ENCODE results near the gene UBE2M. TPM values are rescaled to one million over a fixed set of nuclear protein-coding genes. Genes with fewer than 3 reads are reported as not detected.

Gene UBE2M
- polyA plus RNA-seq, 1 donor from 2014 or later: 138 TPM

DNA sequence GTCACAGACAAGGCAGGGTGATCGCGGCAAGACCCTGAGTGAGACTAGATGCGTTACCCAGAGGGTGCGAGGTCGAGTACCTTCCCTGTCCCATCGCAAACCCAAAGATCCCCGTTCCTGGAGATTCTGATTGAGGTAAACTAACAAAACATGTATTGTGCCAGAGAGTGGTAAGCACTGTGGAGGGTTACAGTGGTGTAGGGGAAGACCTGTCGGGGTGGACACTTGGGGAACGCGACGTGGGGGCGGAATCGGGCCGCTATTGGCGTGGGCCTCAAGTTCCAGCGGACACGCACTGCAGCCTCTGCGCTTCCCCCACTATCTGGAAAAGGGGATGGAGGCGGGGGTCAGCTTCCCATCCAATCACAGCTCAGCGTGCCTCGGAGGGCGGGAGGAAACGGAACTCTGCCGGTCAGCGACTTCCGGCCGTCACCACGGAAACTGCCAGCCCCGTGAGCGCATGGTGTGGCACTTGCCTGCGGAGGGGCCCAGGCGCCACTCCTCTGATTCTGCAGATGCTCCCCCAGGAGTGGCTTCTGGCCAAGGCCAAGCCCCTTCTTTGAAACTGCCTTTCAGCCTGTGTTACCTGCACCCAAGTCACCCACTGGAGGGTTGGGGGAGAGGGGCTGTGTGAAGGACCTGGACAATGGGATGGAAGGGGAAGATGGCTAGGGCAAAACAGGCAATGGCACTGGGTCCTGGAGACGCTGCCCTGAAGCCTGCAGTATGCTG, 1.0 kb upstream of the UBE2M start:
- H3K36me3 ChIP-seq (ENCODE audit: insufficient read depth, low read length): no peaks in the 10 kb centered on the region
- peak overlapping the region; percentile 84 for H2AFZ ChIP-seq (ENCODE audit: low read depth, low read length)
- TF ChIP-seq, protein P1, sequence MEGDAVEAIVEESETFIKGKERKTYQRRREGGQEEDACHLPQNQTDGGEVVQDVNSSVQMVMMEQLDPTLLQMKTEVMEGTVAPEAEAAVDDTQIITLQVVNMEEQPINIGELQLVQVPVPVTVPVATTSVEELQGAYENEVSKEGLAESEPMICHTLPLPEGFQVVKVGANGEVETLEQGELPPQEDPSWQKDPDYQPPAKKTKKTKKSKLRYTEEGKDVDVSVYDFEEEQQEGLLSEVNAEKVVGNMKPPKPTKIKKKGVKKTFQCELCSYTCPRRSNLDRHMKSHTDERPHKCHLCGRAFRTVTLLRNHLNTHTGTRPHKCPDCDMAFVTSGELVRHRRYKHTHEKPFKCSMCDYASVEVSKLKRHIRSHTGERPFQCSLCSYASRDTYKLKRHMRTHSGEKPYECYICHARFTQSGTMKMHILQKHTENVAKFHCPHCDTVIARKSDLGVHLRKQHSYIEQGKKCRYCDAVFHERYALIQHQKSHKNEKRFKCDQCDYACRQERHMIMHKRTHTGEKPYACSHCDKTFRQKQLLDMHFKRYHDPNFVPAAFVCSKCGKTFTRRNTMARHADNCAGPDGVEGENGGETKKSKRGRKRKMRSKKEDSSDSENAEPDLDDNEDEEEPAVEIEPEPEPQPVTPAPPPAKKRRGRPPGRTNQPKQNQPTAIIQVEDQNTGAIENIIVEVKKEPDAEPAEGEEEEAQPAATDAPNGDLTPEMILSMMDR (IDR thresholded peaks at IDR 0.05; ENCODE audit: poor library complexity, severe bottlenecking): no peak
- no peak for TF ChIP-seq EP300 (conservative IDR thresholded peaks at IDR 0.05; ENCODE audit: poor library complexity, severe bottlenecking)
- peak; percentile 85 for TF ChIP-seq MXI1 (conservative IDR thresholded peaks at IDR 0.05; ENCODE audit: poor library complexity, severe bottlenecking)
- peak; percentile 42 for TF ChIP-seq SMC3 (conservative IDR thresholded peaks at IDR 0.05; ENCODE audit: poor library complexity)
- peak; percentile 51 for TF ChIP-seq POLR2AphosphoS5 (IDR thresholded peaks at IDR 0.05)
- TF ChIP-seq TAF1 (IDR thresholded peaks at IDR 0.05; ENCODE audit: low read depth): no peak
- no peak for TF ChIP-seq EZH2 (IDR thresholded peaks at IDR 0.05; ENCODE audit: borderline replicate concordance, insufficient read depth, low read length, poor library complexity, severe bottlenecking)
- TF ChIP-seq, protein P2, sequence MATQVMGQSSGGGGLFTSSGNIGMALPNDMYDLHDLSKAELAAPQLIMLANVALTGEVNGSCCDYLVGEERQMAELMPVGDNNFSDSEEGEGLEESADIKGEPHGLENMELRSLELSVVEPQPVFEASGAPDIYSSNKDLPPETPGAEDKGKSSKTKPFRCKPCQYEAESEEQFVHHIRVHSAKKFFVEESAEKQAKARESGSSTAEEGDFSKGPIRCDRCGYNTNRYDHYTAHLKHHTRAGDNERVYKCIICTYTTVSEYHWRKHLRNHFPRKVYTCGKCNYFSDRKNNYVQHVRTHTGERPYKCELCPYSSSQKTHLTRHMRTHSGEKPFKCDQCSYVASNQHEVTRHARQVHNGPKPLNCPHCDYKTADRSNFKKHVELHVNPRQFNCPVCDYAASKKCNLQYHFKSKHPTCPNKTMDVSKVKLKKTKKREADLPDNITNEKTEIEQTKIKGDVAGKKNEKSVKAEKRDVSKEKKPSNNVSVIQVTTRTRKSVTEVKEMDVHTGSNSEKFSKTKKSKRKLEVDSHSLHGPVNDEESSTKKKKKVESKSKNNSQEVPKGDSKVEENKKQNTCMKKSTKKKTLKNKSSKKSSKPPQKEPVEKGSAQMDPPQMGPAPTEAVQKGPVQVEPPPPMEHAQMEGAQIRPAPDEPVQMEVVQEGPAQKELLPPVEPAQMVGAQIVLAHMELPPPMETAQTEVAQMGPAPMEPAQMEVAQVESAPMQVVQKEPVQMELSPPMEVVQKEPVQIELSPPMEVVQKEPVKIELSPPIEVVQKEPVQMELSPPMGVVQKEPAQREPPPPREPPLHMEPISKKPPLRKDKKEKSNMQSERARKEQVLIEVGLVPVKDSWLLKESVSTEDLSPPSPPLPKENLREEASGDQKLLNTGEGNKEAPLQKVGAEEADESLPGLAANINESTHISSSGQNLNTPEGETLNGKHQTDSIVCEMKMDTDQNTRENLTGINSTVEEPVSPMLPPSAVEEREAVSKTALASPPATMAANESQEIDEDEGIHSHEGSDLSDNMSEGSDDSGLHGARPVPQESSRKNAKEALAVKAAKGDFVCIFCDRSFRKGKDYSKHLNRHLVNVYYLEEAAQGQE (IDR thresholded peaks at IDR 0.05; ENCODE audit: borderline replicate concordance): peak; percentile 51
- peak; percentile 9 for TF ChIP-seq RAD21 (conservative IDR thresholded peaks at IDR 0.05)
- H3K9me3 ChIP-seq (ENCODE audit: low read length): no peaks in the 10 kb centered on the region
- no peaks in the 10 kb centered on the region for H3K27me3 ChIP-seq (ENCODE audit: insufficient read depth, low read depth, low read length)
- H3K4me3 ChIP-seq (ENCODE audit: low read length): peak overlapping the region; percentile 76
- peak overlapping the region; percentile 93 for H3K4me2 ChIP-seq (ENCODE audit: low read length)
- H3K9me2 ChIP-seq (ENCODE audit: insufficient read depth, low read length): no peaks in the 10 kb centered on the region
- H3F3A ChIP-seq (ENCODE audit: insufficient read depth, low read length, poor library complexity, severe bottlenecking): peaks cover 7% of the 10 kb centered on the region
- H4K20me1 ChIP-seq (ENCODE audit: insufficient read depth): peaks cover 6% of the 10 kb centered on the region
- H3K79me2 ChIP-seq (replicated peaks; ENCODE audit: insufficient read depth, low read length): peaks cover 19% of the 10 kb centered on the region
- H3K27ac ChIP-seq (ENCODE audit: low read length): peak overlapping the region; percentile 98
- H3K9ac ChIP-seq (ENCODE audit: low read length): peak overlapping the region; percentile 98

DNA sequence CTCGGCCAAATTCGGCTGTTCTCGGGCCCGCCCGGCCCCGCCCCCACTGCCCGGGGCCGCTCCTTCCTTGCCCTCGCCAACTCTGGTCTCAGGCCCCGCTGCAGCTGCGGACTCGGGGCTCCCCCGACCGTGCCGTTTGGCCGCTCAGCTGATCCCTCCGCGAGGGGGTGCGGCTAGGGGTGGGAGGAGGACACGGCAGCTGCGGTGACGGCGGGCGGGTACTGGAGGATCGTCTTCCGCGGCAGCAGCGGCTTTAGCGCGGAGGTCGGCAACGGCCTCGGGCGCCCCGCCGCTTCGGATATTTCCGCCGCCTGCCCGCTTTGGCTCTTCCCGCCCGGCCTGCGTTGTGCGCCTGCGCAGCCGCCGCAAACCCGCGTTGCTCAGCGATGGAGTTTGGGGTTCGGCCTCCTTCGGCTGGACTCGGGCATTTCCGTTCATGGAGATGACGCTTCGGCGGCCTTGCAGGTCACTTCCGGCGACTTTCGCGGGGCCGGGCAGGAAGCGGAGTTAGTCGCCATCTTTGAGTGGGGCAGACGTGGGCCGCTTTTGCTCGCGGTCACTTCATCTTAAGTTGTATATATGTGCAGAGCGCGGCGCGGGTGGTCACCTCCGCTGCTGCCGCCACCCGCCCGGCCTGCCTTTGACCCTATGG, 338 bp upstream of the UBE2M start:
- Histone ChIP-seq H3K9me2 (ENCODE audit: insufficient read depth, low read length) (no peaks in the 10 kb centered on the region), H3K9ac (ENCODE audit: low read length) (peak overlapping the region; percentile 98), H3K27me3 (ENCODE audit: insufficient read depth, low read depth, low read length) (no peaks in the 10 kb centered on the region), H3K4me3 (ENCODE audit: low read length) (peak overlapping the region; percentile 76), H2AFZ (ENCODE audit: low read depth, low read length) (peak overlapping the region; percentile 84), H3K9me3 (ENCODE audit: low read length) (no peaks in the 10 kb centered on the region), H4K20me1 (ENCODE audit: insufficient read depth) (peaks cover 6% of the 10 kb centered on the region), H3K27ac (ENCODE audit: low read length) (peak overlapping the region; percentile 98), H3K36me3 (ENCODE audit: insufficient read depth, low read length) (no peaks in the 10 kb centered on the region), H3F3A (ENCODE audit: insufficient read depth, low read length, poor library complexity, severe bottlenecking) (peaks cover 14% of the 10 kb centered on the region), H3K4me2 (ENCODE audit: low read length) (peak overlapping the region; percentile 93), H3K79me2 (replicated peaks; ENCODE audit: insufficient read depth, low read length) (peaks cover 19% of the 10 kb centered on the region)
- TF ChIP-seq, protein P1 (IDR thresholded peaks at IDR 0.05; ENCODE audit: poor library complexity, severe bottlenecking): no peak
- TF ChIP-seq RAD21 (conservative IDR thresholded peaks at IDR 0.05) (peak; percentile 46), POLR2AphosphoS5 (IDR thresholded peaks at IDR 0.05) (peak; percentile 93), TAF1 (IDR thresholded peaks at IDR 0.05; ENCODE audit: low read depth) (peak; percentile 41), EZH2 (IDR thresholded peaks at IDR 0.05; ENCODE audit: borderline replicate concordance, insufficient read depth, low read length, poor library complexity, severe bottlenecking) (no peak), SMC3 (conservative IDR thresholded peaks at IDR 0.05; ENCODE audit: poor library complexity) (peak; percentile 10)
- TF ChIP-seq, protein P2 (IDR thresholded peaks at IDR 0.05; ENCODE audit: borderline replicate concordance): peak; percentile 76

All from neural cell (in vitro differentiated cells).